GM10266 (cell line): ENCODE results near the gene UPF3A.

Source experiments
- DNase-seq: peaks from one replicate; pipeline ENCODE4 v3.0.0; 2012; ENCODE audit errors: extremely low spot score
- CTCF ChIP-seq: IDR thresholded peaks from 2 replicates; pipeline ENCODE4 v1.5.1; 2012; ENCODE audit warnings: mild to moderate bottlenecking, low read depth; ENCODE audit not compliant: control insufficient read depth, insufficient read depth; ENCODE audit errors: missing control alignments

The UPF3A gene

GRCh38 chr13:114286808-114287207 lies 5.4 kb downstream of the UPF3A start:
- no peak for TF ChIP-seq CTCF
- no peak for DNase-seq

- no peak for DNase-seq
- no peak for TF ChIP-seq CTCF
These were observed 6.8 kb downstream of the UPF3A start for GRCh38 chr13:114288157-114288591.

GRCh38 chr13:114296448-114296847 lies 15.0 kb downstream of the UPF3A start:
- no peak for DNase-seq

GRCh38 chr13:114296902-114297301 lies 15.5 kb downstream of the UPF3A start:
- DNase-seq, result no peak
- TF ChIP-seq CTCF, result no peak

More at GRCh38 chr13:114296448-114296847, 15.0 kb downstream of the UPF3A start:
- TF ChIP-seq CTCF, result no peak

- TF ChIP-seq CTCF, result no peak
- no peak for DNase-seq
These were observed 17.5 kb downstream of the UPF3A start for GRCh38 chr13:114298866-114299265.

GRCh38 chr13:114299604-114300305 lies 18.4 kb downstream of the UPF3A start:
- TF ChIP-seq CTCF, result no peak
- no peak for DNase-seq

GRCh38 chr13:114303700-114304327 lies 22.4 kb downstream of the UPF3A start:
- DNase-seq, result no peak
- no peak for TF ChIP-seq CTCF
